GM18868 (cell line): ENCODE data around the gene ZNF574.
A peak's percentile ranks its signal among the peaks of the same experiment; 100 is the strongest.
"Not testable (repeated sequence)": the region's sequence is repeated elsewhere in the genome, so short reads cannot be mapped to it uniquely, and the experiment has no call there.

ENCODE experiments used
- ATAC-seq: cut with Tn5 transposase; IDR thresholded peaks from one replicate; pipeline ENCODE4 v1.9.1; 2021; ENCODE audit warnings: mild to moderate bottlenecking, moderate library complexity; ENCODE audit not compliant: unreplicated experiment

Gene ZNF574

GRCh38 chr19:42098781-42099180, 22.8 kb downstream of the ZNF574 start:
- ATAC-seq, result no peak

GRCh38 chr19:42099336-42099925, 23.5 kb downstream of the ZNF574 start:
- no peak for ATAC-seq

- not testable (repeated sequence) for ATAC-seq
Measured at GRCh38 chr19:42100241-42100640, 24.3 kb downstream of the ZNF574 start.

GRCh38 chr19:42102877-42103276, 26.9 kb downstream of the ZNF574 start:
- no peak for ATAC-seq

GRCh38 chr19:42105368-42105767, 29.4 kb downstream of the ZNF574 start:
- no peak for ATAC-seq

GRCh38 chr19:42108527-42109389, 32.8 kb downstream of the ZNF574 start:
- ATAC-seq, result peak; percentile 53

- no peak for ATAC-seq
Measured at GRCh38 chr19:42109896-42110295, 33.9 kb downstream of the ZNF574 start.

GRCh38 chr19:42110658-42111057, 34.7 kb downstream of the ZNF574 start:
- ATAC-seq, result no peak

GRCh38 chr19:42111384-42111783, 35.4 kb downstream of the ZNF574 start:
- no peak for ATAC-seq

- ATAC-seq, result no peak
Measured at GRCh38 chr19:42111811-42112210, 35.8 kb downstream of the ZNF574 start.

- ATAC-seq, result peak; percentile 55
Measured at GRCh38 chr19:42113641-42114348, 37.8 kb downstream of the ZNF574 start.

GRCh38 chr19:42114412-42114811, 38.4 kb downstream of the ZNF574 start:
- no peak for ATAC-seq

GRCh38 chr19:42115219-42115618, 39.3 kb downstream of the ZNF574 start:
- ATAC-seq, result no peak

- no peak for ATAC-seq
Measured at GRCh38 chr19:42115705-42116104, 39.7 kb downstream of the ZNF574 start.

GRCh38 chr19:42116308-42117075, 40.5 kb downstream of the ZNF574 start:
- no peak for ATAC-seq

GRCh38 chr19:42117076-42117475, 41.1 kb downstream of the ZNF574 start:
- no peak for ATAC-seq

- ATAC-seq, result no peak
Measured at GRCh38 chr19:42120276-42120980, 44.5 kb downstream of the ZNF574 start.

GRCh38 chr19:42121036-42121621, 45.2 kb downstream of the ZNF574 start:
- ATAC-seq, result no peak

- peak; percentile 58 for ATAC-seq
Measured at GRCh38 chr19:42121656-42122069, 45.7 kb downstream of the ZNF574 start.
